ENCODE measurements around the gene ZFP42.

DNA sequence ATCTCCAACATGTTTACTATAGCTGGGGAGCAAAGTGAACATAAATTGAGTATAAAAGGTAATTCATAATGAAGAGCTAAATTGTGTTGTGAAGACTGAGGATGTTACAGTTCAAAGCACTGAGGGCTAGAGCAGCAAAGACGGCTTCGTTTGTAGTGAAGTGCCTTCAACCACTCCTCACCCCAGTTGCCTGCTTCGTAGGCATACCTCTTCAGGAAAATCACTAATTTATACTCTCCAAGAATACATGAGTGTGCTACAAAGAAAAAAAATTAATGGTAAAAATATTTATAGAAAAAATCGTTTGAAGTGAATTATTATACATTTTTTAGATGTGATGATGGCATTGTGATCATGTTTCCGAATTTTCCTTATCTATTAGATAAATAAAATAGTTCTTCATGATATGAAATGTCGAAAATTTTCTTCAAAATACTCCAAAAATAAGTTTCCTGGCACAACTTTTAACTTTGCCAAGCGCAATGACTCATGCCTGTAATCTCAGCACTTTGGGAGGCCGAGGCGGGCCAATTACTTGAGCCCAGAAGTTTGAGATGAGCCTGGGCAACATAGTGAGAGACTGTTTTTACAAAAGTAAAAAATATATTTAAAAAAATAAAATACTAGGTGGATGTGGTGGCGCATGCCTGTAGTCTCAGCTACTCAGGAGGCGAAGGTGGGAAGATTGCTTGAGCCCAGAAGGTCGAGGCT, 41.6 kb downstream of the ZFP42 start:
- TF ChIP-seq CTCF (IDR thresholded peaks at IDR 0.05) (no peak), RFX5 (IDR thresholded peaks at IDR 0.05) (no peak)

Data from A549 (cell line).